Ammon's horn (tissue), 1 donor: ENCODE results near the gene MRPL19.

Experiments
- DNase-seq: peaks from one replicate; pipeline ENCODE4 v3.0.0-alpha.2; 2016; ENCODE audit warnings: low spot score

The MRPL19 gene

GRCh38 chr2:75736276-75736675, 89.7 kb downstream of the MRPL19 start:
- DNase-seq: no peak

GRCh38 chr2:75737961-75738360, 91.4 kb downstream of the MRPL19 start:
- DNase-seq: no peak
